CD14-positive monocyte (primary cell): ENCODE data around the gene FAM107B. TPM values are rescaled to one million over a fixed set of nuclear protein-coding genes. Genes with fewer than 3 reads are reported as not detected.

Source experiments
- DNase-seq, 3 donors: peaks; one replicate each; pipeline ENCODE4 v3.0.0-alpha.2; 2011 to 2022
- H2AFZ ChIP-seq: 2 replicates; pipeline ENCODE4 v1.6.0; 2012; ENCODE audit warnings: mild to moderate bottlenecking, low read depth, low read length, inconsistent platforms; ENCODE audit not compliant: insufficient read depth, poor library complexity, severe bottlenecking
- H3K27ac ChIP-seq, 2 donors: 1 replicate in 1 of 2; 2 replicates in 1 of 2; pipeline ENCODE4 v1.5.1; 2012 to 2013; ENCODE audit warnings: low read length in 2 of 2, control low read depth in 1 of 2, inconsistent platforms in 1 of 2, low read depth in 1 of 2, mild to moderate bottlenecking in 1 of 2
- H3K27me3 ChIP-seq, 2 donors: one replicate each; pipeline versions ENCODE4 v1.6.0 to v1.6.1; 2011 to 2013; ENCODE audit warnings: low read length in 2 of 2; ENCODE audit not compliant: control insufficient read depth in 2 of 2, insufficient read depth in 2 of 2
- H3K36me3 ChIP-seq, 2 donors: replicated peaks in 1 of 2; 1 replicate in 1 of 2; 2 replicates in 1 of 2; pipeline versions ENCODE4 v1.5.1 to v1.6.1; 2012 to 2013; ENCODE audit warnings: low read length in 2 of 2, control low read depth in 1 of 2, inconsistent platforms in 1 of 2, mild to moderate bottlenecking in 1 of 2; ENCODE audit not compliant: insufficient read depth in 2 of 2, control insufficient read depth in 1 of 2
- H3K4me1 ChIP-seq, 2 donors: 1 replicate in 1 of 2; 2 replicates in 1 of 2; pipeline versions ENCODE4 v1.5.1 to v1.6.1; 2012 to 2013; ENCODE audit warnings: low read length in 2 of 2, control low read depth in 1 of 2, inconsistent platforms in 1 of 2, mild to moderate bottlenecking in 1 of 2, moderate library complexity in 1 of 2; ENCODE audit not compliant: insufficient read depth in 2 of 2, control insufficient read depth in 1 of 2
- H3K4me2 ChIP-seq: replicated peaks from 2 replicates; pipeline ENCODE3; 2012; ENCODE audit warnings: low read length, moderate library complexity, mild to moderate bottlenecking; ENCODE audit not compliant: poor library complexity, severe bottlenecking; ENCODE audit errors: extremely low read depth
- H3K4me3 ChIP-seq, 3 experiments: fragments of 200-600 bp in 1 of 3; sonication (generic) in 1 of 3; replicated peaks in 1 of 3; 1 replicate in 2 of 3; 2 replicates in 1 of 3; pipeline ENCODE4 v1.5.1; 2011 to 2013; ENCODE audit warnings: low read length in 3 of 3, mild to moderate bottlenecking in 3 of 3, control low read depth in 2 of 3, low read depth in 2 of 3, inconsistent platforms in 1 of 3, moderate library complexity in 1 of 3
- H3K79me2 ChIP-seq: 2 replicates; pipeline ENCODE4 v1.6.0; 2012; ENCODE audit warnings: mild to moderate bottlenecking, control low read depth, inconsistent platforms, low read length, moderate library complexity; ENCODE audit not compliant: insufficient read depth
- H3K9ac ChIP-seq: 2 replicates; pipeline ENCODE4 v1.6.0; 2017; ENCODE audit warnings: low read length, mild to moderate bottlenecking; ENCODE audit not compliant: insufficient read depth, poor library complexity, severe bottlenecking
- H3K9me3 ChIP-seq, 2 donors: replicated peaks in 1 of 2; 1 replicate in 1 of 2; 2 replicates in 1 of 2; pipeline versions ENCODE4 v1.5.1 to v1.6.1; 2012 to 2013; ENCODE audit warnings: low read length in 2 of 2, control low read depth in 1 of 2; ENCODE audit not compliant: control insufficient read depth in 1 of 2, insufficient read depth in 1 of 2
- H4K20me1 ChIP-seq: 2 replicates; pipeline ENCODE4 v1.6.0; 2012; ENCODE audit warnings: mild to moderate bottlenecking, low read length, control low read depth, moderate library complexity; ENCODE audit not compliant: insufficient read depth
- H3K27ac Mint-ChIP-seq, 7 donors: one replicate each; pipeline ENCODE4 v1.8.0; 2020; ENCODE audit warnings: mild to moderate bottlenecking in 7 of 7, mixed read lengths in 7 of 7, moderate library complexity in 6 of 7, inconsistent platforms in 2 of 7
- H3K27me3 Mint-ChIP-seq, 3 donors: one replicate each; pipeline ENCODE4 v1.8.0; 2021 to 2022; ENCODE audit warnings: low read depth in 3 of 3, mild to moderate bottlenecking in 3 of 3, mixed read lengths in 3 of 3, moderate library complexity in 3 of 3, inconsistent platforms in 1 of 3
- H3K36me3 Mint-ChIP-seq, 2 donors: one replicate each; pipeline ENCODE4 v1.8.0; 2020; ENCODE audit warnings: mixed read lengths in 2 of 2, inconsistent platforms in 1 of 2, mild to moderate bottlenecking in 1 of 2
- H3K4me1 Mint-ChIP-seq: one replicate; pipeline ENCODE4 v1.8.0; 2020; ENCODE audit warnings: mild to moderate bottlenecking, mixed read lengths
- H3K4me3 Mint-ChIP-seq, 2 donors: one replicate each; pipeline ENCODE4 v1.8.0; 2020; ENCODE audit warnings: mild to moderate bottlenecking in 2 of 2, mixed read lengths in 2 of 2, moderate library complexity in 1 of 2
- H3K9me3 Mint-ChIP-seq, 7 donors: one replicate each; pipeline ENCODE4 v1.8.0; 2020 to 2022; ENCODE audit warnings: mixed read lengths in 7 of 7, mild to moderate bottlenecking in 6 of 7, moderate library complexity in 6 of 7, inconsistent platforms in 2 of 7
- CTCF ChIP-seq: fragments of 200-600 bp; IDR thresholded peaks from one replicate; pipeline ENCODE4 v1.8.0; 2022; ENCODE audit warnings: antibody characterized with exemption, mild to moderate bottlenecking
- WGBS: methylation state at CpG from one replicate; pipeline ENCODE4 v1.1.5; 2013; ENCODE audit warnings: missing lambda C conversion rate; ENCODE audit not compliant: insufficient coverage; 5-methylcytosine and 5-hydroxymethylcytosine counted together
- intact Hi-C, 2 donors: fragments of 100-400 bp; cut with micrococcal nuclease; formaldehyde crosslinking; loops; one replicate each; pipeline versions ENCODE4 v1.15.0 to v1.15.1; 2023
- polyA plus RNA-seq, 3 donors: library from polyadenylated mRNA; depleted of rRNA in 1 of 3; unstranded in 2 of 3; stranded (reverse) in 1 of 3; fragments of 300-500 nt in 2 of 3; fragments of >200 nt in 1 of 3; fragmentation: Illumina TruSeq in 2 of 3; gene quantifications; 1 replicate in 2 of 3; 2 replicates in 1 of 3; pipeline ENCODE4 v1.2.3, GENCODE V29; 2012 to 2021

Gene FAM107B
- polyA plus RNA-seq, 3 donors, result 27.2 to 68.5 (median 28.4) TPM

- H3K4me1 Mint-ChIP-seq, result peaks cover 81% of the 10 kb centered on the region
- H4K20me1 ChIP-seq, result no peaks in the 10 kb centered on the region
- peaks cover 0 to 2% (median 0%) of the 10 kb centered on the region in 3 donors for H3K27me3 Mint-ChIP-seq
- intact Hi-C loops, result loop anchor here (5.0 to 10.0 kb wide), 5 partner anchors 34 to 169 kb away; no protein-coding TSS in a partner anchor
- H3K27ac Mint-ChIP-seq, result peak overlapping the region; percentile 23 to 97 (median 86)
- DNase-seq, result peak in 2 of 3 donors; percentile 14 to 69
- no peak for TF ChIP-seq CTCF
- H3K27ac ChIP-seq, result peak overlapping the region in 1 of 2 donors; percentile 81
- H3K27me3 ChIP-seq, result no peaks in the 10 kb centered on the region
- H3K36me3 Mint-ChIP-seq, result peaks cover 1 to 2% of the 10 kb centered on the region in 2 donors
- H2AFZ ChIP-seq, result no peak overlapping the region
- H3K4me2 ChIP-seq, result peak overlapping the region; percentile 36
- peak overlapping the region; percentile 40 to 83 for H3K4me3 Mint-ChIP-seq
- peaks cover 80 to 85% of the 10 kb centered on the region in 2 donors for H3K4me1 ChIP-seq
- H3K9me3 Mint-ChIP-seq, result peaks cover 0 to 6% (median 4%) of the 10 kb centered on the region in 7 donors
- no peak overlapping the region for H3K9ac ChIP-seq
- no peaks in the 10 kb centered on the region for H3K36me3 ChIP-seq
- no CpG with 5 or more reads among the region's 7 CpGs for WGBS
- H3K79me2 ChIP-seq, result no peaks in the 10 kb centered on the region
- H3K4me3 ChIP-seq, result peak overlapping the region in 2 of 3 experiments; percentile 29 to 51
- H3K9me3 ChIP-seq, result no peaks in the 10 kb centered on the region
These were observed 118.5 kb downstream of the FAM107B start for GRCh38 chr10:14656052-14656730.

- Histone ChIP-seq H3K9me3 (no peaks in the 10 kb centered on the region), H3K4me1 (peaks cover 67 to 72% of the 10 kb centered on the region in 2 donors), H2AFZ (no peak overlapping the region), H3K27me3 (no peaks in the 10 kb centered on the region), H4K20me1 (no peaks in the 10 kb centered on the region), H3K4me3 (no peak overlapping the region), H3K4me2 (no peak overlapping the region), H3K79me2 (no peaks in the 10 kb centered on the region), H3K36me3 (no peaks in the 10 kb centered on the region), H3K9ac (no peak overlapping the region), H3K27ac (no peak overlapping the region)
- WGBS, result no CpG with 5 or more reads among the region's 3 CpGs
- Mint-ChIP-seq H3K36me3 (peaks cover 0 to 2% of the 10 kb centered on the region in 2 donors), H3K4me3 (no peak overlapping the region), H3K9me3 (peaks cover 0 to 5% (median 0%) of the 10 kb centered on the region in 7 donors), H3K4me1 (peaks cover 68% of the 10 kb centered on the region), H3K27ac (peak overlapping the region in 1 of 7 donors; percentile 26), H3K27me3 (no peaks in the 10 kb centered on the region)
- intact Hi-C loops, result loop anchor here (5.0 to 10.0 kb wide), 5 partner anchors 33 to 170 kb away; no protein-coding TSS in a partner anchor
- no peak for DNase-seq
- no peak for TF ChIP-seq CTCF
These were observed 119.8 kb downstream of the FAM107B start for GRCh38 chr10:14654821-14655382.
